ENCODE measurements around the gene APC2. TPM values are rescaled to one million over a fixed set of nuclear protein-coding genes. Genes with fewer than 3 reads are reported as not detected.

APC2 gene
- total and polyA plus RNA-seq, 4 donors: 46.3 to 190 (median 125) TPM

DNA sequence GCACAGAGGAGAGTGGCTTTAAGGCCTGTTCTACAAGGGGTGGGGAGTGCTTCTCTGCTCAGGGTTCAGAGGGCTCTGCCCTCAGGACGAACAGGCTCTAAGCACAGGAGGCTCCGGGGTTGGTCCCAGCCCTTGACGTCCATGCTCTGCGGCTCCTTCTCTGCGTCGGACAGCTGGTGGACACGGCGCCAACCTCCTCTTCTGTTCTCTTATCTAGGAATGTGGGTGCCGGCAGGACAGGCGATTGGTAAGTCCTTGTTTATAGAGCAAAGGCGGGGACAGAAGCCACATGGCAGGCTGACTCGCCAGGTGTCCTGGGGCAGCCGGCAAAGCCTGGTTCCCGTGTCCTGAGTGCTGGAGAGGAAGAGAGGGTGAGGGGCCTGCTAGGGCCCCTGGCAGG lies 20.2 kb upstream of the APC2 start:
- peaks cover 95% of the 10 kb centered on the region for H3K36me3 ChIP-seq (ENCODE audit: control insufficient read depth, insufficient read depth, low read length)
- no peak overlapping the region for H3K27ac ChIP-seq (ENCODE audit: low read depth, low read length)
- no peak for DNase-seq (ENCODE audit: low read depth in 4 of 6, low spot score in 6 of 6)
- no peak overlapping the region for H3K4me3 ChIP-seq (ENCODE audit: low read depth, low read length)
- no peaks in the 10 kb centered on the region for H3K27me3 ChIP-seq (ENCODE audit: control insufficient read depth, insufficient read depth, low read length)
- 90% methylated on average over 14 of the region's 14 CpGs for WGBS (ENCODE audit: insufficient coverage)
- no peaks in the 10 kb centered on the region for H3K9me3 ChIP-seq (ENCODE audit: control insufficient read depth, insufficient read depth, low read length)
- H3K4me1 ChIP-seq (ENCODE audit: control insufficient read depth, insufficient read depth, low read length): peaks cover 8% of the 10 kb centered on the region

DNA sequence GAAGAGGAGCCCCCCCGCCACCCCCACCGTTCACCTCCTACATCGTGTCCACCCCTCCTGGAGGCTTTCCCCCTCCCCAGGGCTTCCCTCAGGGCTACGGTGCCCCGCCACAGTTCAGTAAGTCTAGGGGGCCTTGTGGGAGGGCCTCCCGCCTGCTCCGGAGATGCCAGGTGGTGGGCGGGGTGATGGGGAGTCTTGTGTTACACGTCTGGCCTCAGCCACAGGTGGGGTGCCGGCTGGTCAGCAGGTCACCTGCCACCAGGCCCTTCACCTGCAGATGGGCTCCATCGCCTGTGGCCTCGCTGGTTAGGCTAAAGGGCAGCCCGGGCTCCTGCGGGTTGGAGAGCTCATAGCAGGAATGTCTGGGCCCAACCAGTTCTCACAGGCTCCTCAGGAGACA lies 19.7 kb upstream of the APC2 start:
- Histone ChIP-seq H3K36me3 (ENCODE audit: control insufficient read depth, insufficient read depth, low read length) (peaks cover 94% of the 10 kb centered on the region), H3K27ac (ENCODE audit: low read depth, low read length) (no peak overlapping the region)
- 92% methylated on average over 9 of the region's 14 CpGs for WGBS (ENCODE audit: insufficient coverage)

DNA sequence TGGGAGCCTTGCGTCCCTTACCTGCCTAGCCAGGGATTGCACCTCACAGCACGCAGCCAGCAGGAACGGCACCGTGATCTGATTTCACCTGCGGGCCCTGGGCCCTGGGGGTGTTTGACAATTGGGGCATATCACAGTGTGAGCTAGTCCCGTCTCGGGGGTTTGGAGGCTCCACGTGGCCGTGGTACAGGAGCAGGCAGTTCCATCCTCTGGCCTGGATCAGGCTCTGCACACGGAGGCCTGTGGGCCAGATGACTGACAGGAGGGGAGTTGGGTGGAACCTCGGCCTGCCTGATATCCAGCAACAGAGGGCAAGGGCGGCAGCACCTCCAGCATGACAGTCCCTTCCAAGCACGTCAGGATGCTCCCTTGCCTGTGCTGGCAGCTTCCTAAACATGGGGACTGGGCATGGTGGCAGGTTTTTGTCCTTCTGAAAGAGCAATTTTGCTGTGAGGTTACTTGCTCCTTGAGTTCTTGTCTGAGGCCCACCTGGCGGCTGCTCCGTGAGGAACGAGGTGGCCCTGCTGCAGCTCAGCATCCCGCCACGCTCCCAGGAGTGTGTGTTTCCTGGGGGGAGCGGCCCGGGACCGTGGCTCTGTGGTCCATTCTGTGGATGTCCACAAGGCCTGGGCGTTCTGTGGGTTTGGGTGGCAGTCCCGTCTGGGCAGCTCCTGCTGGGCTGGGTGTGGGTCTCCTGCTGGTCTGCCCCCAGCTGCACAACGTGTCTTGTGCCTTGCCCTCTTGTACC lies 18.0 kb upstream of the APC2 start:
- H3K36me3 ChIP-seq (ENCODE audit: control insufficient read depth, insufficient read depth, low read length): peaks cover 91% of the 10 kb centered on the region
- no peak overlapping the region for H3K4me3 ChIP-seq (ENCODE audit: low read depth, low read length)
- no peaks in the 10 kb centered on the region for H3K27me3 ChIP-seq (ENCODE audit: control insufficient read depth, insufficient read depth, low read length)
- no peak for DNase-seq (ENCODE audit: low read depth in 4 of 6, low spot score in 6 of 6)
- 95% methylated on average over 23 of the region's 24 CpGs for WGBS (ENCODE audit: insufficient coverage)
- peaks cover 8% of the 10 kb centered on the region for H3K4me1 ChIP-seq (ENCODE audit: control insufficient read depth, insufficient read depth, low read length)
- H3K9me3 ChIP-seq (ENCODE audit: control insufficient read depth, insufficient read depth, low read length): no peaks in the 10 kb centered on the region
- no peak overlapping the region for H3K27ac ChIP-seq (ENCODE audit: low read depth, low read length)

More for the DNA sequence above, 19.7 kb upstream of the APC2 start:
- Histone ChIP-seq H3K4me1 (ENCODE audit: control insufficient read depth, insufficient read depth, low read length) (peaks cover 8% of the 10 kb centered on the region), H3K27me3 (ENCODE audit: control insufficient read depth, insufficient read depth, low read length) (no peaks in the 10 kb centered on the region), H3K4me3 (ENCODE audit: low read depth, low read length) (no peak overlapping the region), H3K9me3 (ENCODE audit: control insufficient read depth, insufficient read depth, low read length) (no peaks in the 10 kb centered on the region)
- DNase-seq (ENCODE audit: low read depth in 4 of 6, low spot score in 6 of 6): no peak

DNA sequence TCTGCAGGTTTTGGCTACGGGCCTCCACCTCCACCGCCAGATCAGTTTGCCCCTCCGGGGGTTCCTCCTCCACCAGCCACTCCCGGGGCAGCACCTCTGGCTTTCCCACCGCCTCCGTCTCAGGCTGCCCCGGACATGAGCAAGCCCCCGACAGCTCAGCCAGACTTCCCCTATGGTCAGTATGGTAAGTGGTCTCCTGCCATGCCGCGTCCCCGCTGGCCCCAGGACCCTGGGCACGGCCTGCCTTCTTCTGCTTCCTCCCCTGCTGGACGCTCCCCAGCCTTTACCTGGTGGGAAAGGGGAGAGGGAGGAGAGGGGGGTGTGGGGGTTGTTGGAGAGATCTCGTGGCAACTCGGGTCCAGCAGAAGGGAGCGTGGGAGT lies 17.4 kb upstream of the APC2 start:
- no peaks in the 10 kb centered on the region for H3K27me3 ChIP-seq (ENCODE audit: control insufficient read depth, insufficient read depth, low read length)
- H3K4me3 ChIP-seq (ENCODE audit: low read depth, low read length): no peak overlapping the region
- peaks cover 2% of the 10 kb centered on the region for H3K4me1 ChIP-seq (ENCODE audit: control insufficient read depth, insufficient read depth, low read length)
- DNase-seq (ENCODE audit: low read depth in 4 of 6, low spot score in 6 of 6): no peak
- no peak overlapping the region for H3K27ac ChIP-seq (ENCODE audit: low read depth, low read length)
- no peaks in the 10 kb centered on the region for H3K9me3 ChIP-seq (ENCODE audit: control insufficient read depth, insufficient read depth, low read length)
- H3K36me3 ChIP-seq (ENCODE audit: control insufficient read depth, insufficient read depth, low read length): peaks cover 85% of the 10 kb centered on the region
- WGBS (ENCODE audit: insufficient coverage): 95% methylated on average over 12 of the region's 16 CpGs

DNA sequence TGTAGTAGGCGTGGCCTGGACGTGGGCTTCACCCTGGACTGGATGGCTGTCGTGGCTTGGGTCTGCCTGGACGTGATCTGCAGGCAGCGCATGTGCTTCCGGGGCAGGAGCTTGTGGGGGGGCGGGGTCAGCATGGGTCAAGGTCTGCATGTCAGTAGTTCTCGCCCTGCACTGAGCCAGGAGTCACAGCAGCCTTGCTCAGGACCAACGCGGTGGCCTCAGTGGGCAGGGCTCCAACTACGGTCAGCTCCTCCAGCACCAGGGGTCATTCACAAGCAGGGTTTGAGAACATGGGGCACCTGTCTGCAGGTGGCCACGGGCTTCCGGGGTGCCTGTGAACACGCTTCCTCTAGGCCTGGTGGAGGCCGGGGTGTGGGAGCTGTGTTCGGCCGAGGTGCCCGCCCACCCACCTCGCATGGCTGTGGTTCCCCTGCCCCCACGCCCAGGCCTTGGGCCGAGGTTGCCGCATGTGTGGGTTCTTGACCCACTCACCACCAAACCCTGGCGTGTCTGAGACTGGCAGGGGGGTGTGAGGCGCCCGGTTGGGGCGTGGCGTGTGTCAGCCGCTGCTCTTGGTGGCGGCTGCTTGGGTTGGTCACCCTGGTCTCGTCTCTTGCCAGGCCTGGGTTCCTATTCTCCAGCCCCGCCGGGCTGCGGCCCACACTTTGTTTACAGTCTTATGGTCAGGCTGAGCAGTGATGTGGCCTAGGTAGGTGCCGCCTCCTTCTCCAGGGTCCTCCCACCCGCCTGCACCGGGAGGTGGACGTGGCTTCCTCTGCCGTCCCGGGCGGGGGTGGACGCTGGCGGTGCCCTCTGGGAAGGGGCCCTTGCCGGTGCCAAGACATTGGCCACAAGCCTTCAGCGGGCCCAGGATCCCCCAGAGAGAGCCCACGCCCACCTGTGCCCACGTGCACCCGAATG lies 16.5 kb upstream of the APC2 start:
- H3K36me3 ChIP-seq (ENCODE audit: control insufficient read depth, insufficient read depth, low read length): peaks cover 81% of the 10 kb centered on the region
- 94% methylated on average over 47 of the region's 47 CpGs for WGBS (ENCODE audit: insufficient coverage)

DNA sequence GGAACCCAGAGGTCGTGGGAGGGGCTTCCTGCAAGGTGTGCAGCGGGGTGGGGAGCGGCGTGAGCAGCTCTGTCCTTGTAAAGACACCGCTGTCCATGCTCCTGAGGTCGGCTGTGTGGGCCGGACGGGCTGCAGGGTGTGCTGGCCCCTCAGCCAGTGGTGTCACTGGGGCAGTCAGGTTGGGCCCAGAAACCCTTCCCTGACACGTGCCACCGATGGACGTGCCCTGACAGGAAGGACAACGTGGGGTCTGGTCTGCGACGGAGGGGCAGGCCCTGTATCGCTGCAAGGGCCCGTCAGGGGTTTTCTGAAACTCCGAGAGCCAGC lies 15.9 kb upstream of the APC2 start:
- peaks cover 3% of the 10 kb centered on the region for H3K4me1 ChIP-seq (ENCODE audit: control insufficient read depth, insufficient read depth, low read length)
- no peak for DNase-seq (ENCODE audit: low read depth in 4 of 6, low spot score in 6 of 6)
- 97% methylated on average over 17 of the region's 17 CpGs for WGBS (ENCODE audit: insufficient coverage)
- no peaks in the 10 kb centered on the region for H3K27me3 ChIP-seq (ENCODE audit: control insufficient read depth, insufficient read depth, low read length)
- peaks cover 74% of the 10 kb centered on the region for H3K36me3 ChIP-seq (ENCODE audit: control insufficient read depth, insufficient read depth, low read length)
- no peaks in the 10 kb centered on the region for H3K9me3 ChIP-seq (ENCODE audit: control insufficient read depth, insufficient read depth, low read length)
- no peak overlapping the region for H3K4me3 ChIP-seq (ENCODE audit: low read depth, low read length)
- H3K27ac ChIP-seq (ENCODE audit: low read depth, low read length): no peak overlapping the region

More for the DNA sequence above, 16.5 kb upstream of the APC2 start:
- H3K27ac ChIP-seq (ENCODE audit: low read depth, low read length): no peak overlapping the region
- no peaks in the 10 kb centered on the region for H3K27me3 ChIP-seq (ENCODE audit: control insufficient read depth, insufficient read depth, low read length)
- no peak for DNase-seq (ENCODE audit: low read depth in 4 of 6, low spot score in 6 of 6)
- peaks cover 2% of the 10 kb centered on the region for H3K4me1 ChIP-seq (ENCODE audit: control insufficient read depth, insufficient read depth, low read length)
- no peak overlapping the region for H3K4me3 ChIP-seq (ENCODE audit: low read depth, low read length)
- no peaks in the 10 kb centered on the region for H3K9me3 ChIP-seq (ENCODE audit: control insufficient read depth, insufficient read depth, low read length)

DNA sequence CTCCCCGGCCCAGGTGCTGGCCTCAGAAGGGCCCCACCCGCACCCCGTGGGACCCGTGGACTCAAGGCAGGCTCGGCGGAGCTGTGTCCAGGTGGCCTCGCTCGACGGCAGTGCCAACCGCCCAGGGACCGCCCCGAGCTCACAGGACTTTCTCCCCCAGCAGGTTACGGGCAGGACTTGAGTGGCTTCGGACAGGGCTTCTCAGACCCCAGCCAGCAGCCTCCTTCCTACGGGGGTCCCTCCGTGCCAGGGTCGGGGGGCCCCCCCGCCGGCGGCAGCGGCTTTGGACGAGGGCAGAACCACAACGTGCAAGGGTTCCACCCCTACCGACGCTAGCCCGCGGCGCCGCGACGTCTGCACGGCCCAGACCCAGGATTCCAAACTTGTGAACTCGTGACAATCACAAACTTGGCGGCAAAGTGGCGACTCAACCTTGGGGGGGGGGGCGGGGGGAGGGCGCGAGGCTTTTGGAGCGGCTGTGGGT lies 15.3 kb upstream of the APC2 start:
- Histone ChIP-seq H3K27ac (ENCODE audit: low read depth, low read length) (no peak overlapping the region), H3K27me3 (ENCODE audit: control insufficient read depth, insufficient read depth, low read length) (no peaks in the 10 kb centered on the region), H3K4me3 (ENCODE audit: low read depth, low read length) (no peak overlapping the region), H3K9me3 (ENCODE audit: control insufficient read depth, insufficient read depth, low read length) (no peaks in the 10 kb centered on the region), H3K4me1 (ENCODE audit: control insufficient read depth, insufficient read depth, low read length) (peaks cover 9% of the 10 kb centered on the region), H3K36me3 (ENCODE audit: control insufficient read depth, insufficient read depth, low read length) (peaks cover 74% of the 10 kb centered on the region)
- DNase-seq (ENCODE audit: low read depth in 4 of 6, low spot score in 6 of 6): no peak
- 95% methylated on average over 23 of the region's 39 CpGs for WGBS (ENCODE audit: insufficient coverage)

DNA sequence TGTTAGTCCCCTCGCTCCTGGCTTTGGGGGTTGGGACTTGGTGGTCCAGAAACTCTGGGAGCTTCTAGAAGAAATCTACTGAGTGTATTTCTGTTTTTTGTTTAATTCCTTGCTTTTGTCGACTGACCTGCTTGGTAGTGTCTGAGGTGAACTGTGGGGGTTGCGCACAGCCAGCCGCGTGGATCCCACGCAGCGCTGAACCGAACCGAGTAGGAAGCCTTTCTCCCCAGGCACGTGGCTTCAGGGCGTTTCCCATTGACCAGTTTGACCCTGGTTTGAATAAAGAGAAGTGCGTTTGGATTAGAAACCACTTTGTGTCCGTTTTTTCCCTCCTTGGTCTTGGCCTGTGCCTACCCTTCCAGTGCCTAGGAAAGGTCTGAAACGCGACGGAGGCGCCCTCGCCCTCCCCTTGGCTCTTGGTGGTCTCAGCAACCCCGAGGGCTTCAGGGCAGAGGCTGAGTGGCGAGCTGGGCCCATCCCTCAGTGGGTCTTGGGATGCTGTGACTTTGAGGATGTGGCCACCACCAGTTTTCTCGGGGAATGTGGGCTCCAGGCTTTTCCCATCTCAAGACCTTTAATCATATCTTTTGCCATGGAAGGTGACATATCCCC lies 14.4 kb upstream of the APC2 start:
- peaks cover 74% of the 10 kb centered on the region for H3K36me3 ChIP-seq (ENCODE audit: control insufficient read depth, insufficient read depth, low read length)

DNA sequence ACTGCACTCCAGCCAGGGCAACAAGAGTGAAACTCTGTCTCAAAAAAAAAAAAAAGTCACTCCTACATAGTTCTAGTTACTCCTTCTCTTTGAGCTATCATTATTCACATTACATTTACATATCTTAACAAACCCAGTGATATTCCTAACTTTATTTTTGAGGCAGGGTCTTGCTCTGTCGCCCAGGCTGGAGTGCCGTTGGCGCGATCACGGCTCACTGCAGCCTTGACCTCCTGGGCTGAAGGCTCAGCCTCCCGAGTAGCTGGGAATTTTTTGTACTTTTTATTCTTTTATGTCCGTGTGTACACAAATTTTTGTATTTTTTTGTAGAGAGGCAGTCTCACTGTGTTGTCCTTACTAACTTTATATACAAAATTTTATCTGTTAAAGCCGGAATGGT lies 12.3 kb upstream of the APC2 start:
- Histone ChIP-seq H3K27ac (ENCODE audit: low read depth, low read length) (no peak overlapping the region), H3K27me3 (ENCODE audit: control insufficient read depth, insufficient read depth, low read length) (no peaks in the 10 kb centered on the region), H3K4me1 (ENCODE audit: control insufficient read depth, insufficient read depth, low read length) (peaks cover 22% of the 10 kb centered on the region), H3K4me3 (ENCODE audit: low read depth, low read length) (no peak overlapping the region), H3K9me3 (ENCODE audit: control insufficient read depth, insufficient read depth, low read length) (no peaks in the 10 kb centered on the region), H3K36me3 (ENCODE audit: control insufficient read depth, insufficient read depth, low read length) (peaks cover 74% of the 10 kb centered on the region)
- WGBS (ENCODE audit: insufficient coverage): 71% methylated on average over 1 of the region's 8 CpGs
- no peak for DNase-seq (ENCODE audit: low read depth in 4 of 6, low spot score in 6 of 6)

More for the DNA sequence above, 14.4 kb upstream of the APC2 start:
- 77% methylated on average over 16 of the region's 21 CpGs for WGBS (ENCODE audit: insufficient coverage)
- H3K4me3 ChIP-seq (ENCODE audit: low read depth, low read length): no peak overlapping the region
- H3K27me3 ChIP-seq (ENCODE audit: control insufficient read depth, insufficient read depth, low read length): no peaks in the 10 kb centered on the region
- H3K4me1 ChIP-seq (ENCODE audit: control insufficient read depth, insufficient read depth, low read length): peaks cover 16% of the 10 kb centered on the region
- H3K27ac ChIP-seq (ENCODE audit: low read depth, low read length): no peak overlapping the region
- no peaks in the 10 kb centered on the region for H3K9me3 ChIP-seq (ENCODE audit: control insufficient read depth, insufficient read depth, low read length)
- no peak for DNase-seq (ENCODE audit: low read depth in 4 of 6, low spot score in 6 of 6)
